IMR-90 (cell line): ENCODE data around the gene KCP.
A peak's percentile ranks its signal among the peaks of the same experiment; 100 is the strongest.

ENCODE experiments used
- CEBPB ChIP-seq: IDR thresholded peaks from 2 replicates; pipeline ENCODE4 v1.6.1; 2012; ENCODE audit warnings: low read depth, low read length, improper control_type of control experiment
- CHD1 ChIP-seq: IDR thresholded peaks from 2 replicates; pipeline ENCODE4 v1.6.1; 2012; ENCODE audit warnings: low read depth, low read length, improper control_type of control experiment
- FOS ChIP-seq: fragments of 150-350 bp; IDR thresholded peaks from 2 replicates; pipeline ENCODE4 v1.6.1; 2016; ENCODE audit warnings: low read depth, low read length
- MAFK ChIP-seq: IDR thresholded peaks from 2 replicates; pipeline ENCODE4 v1.6.1; 2012; ENCODE audit warnings: low read depth, low read length, improper control_type of control experiment
- MAZ ChIP-seq: IDR thresholded peaks from 2 replicates; pipeline ENCODE4 v1.6.1; 2012; ENCODE audit warnings: low read depth, mild to moderate bottlenecking, low read length, improper control_type of control experiment, moderate library complexity, borderline replicate concordance
- MXI1 ChIP-seq: IDR thresholded peaks from 2 replicates; pipeline ENCODE4 v1.6.1; 2012; ENCODE audit warnings: low read depth, mild to moderate bottlenecking, low read length, moderate library complexity, borderline replicate concordance
- POLR2A ChIP-seq: IDR thresholded peaks from 2 replicates; pipeline ENCODE4 v1.6.1; 2012; ENCODE audit warnings: mild to moderate bottlenecking, low read depth, low read length
- RAD21 ChIP-seq: IDR thresholded peaks from 2 replicates; pipeline ENCODE4 v1.6.1; 2012; ENCODE audit warnings: low read length, improper control_type of control experiment
- RCOR1 ChIP-seq: IDR thresholded peaks from 2 replicates; pipeline ENCODE4 v1.6.1; 2012; ENCODE audit warnings: mild to moderate bottlenecking, low read length, improper control_type of control experiment; ENCODE audit not compliant: insufficient replicate concordance
- RFX5 ChIP-seq: IDR thresholded peaks from 2 replicates; pipeline ENCODE4 v1.8.0; 2012; ENCODE audit warnings: low read depth, mild to moderate bottlenecking, low read length, moderate library complexity
- TF ChIP-seq, protein P1 (sequence below): conservative IDR thresholded peaks from 2 replicates; pipeline ENCODE4 v1.5.1; 2012; ENCODE audit warnings: mild to moderate bottlenecking, low read depth, low read length, improper control_type of control experiment
- TF ChIP-seq, protein P2 (sequence below): fragments of 150-350 bp; IDR thresholded peaks from 2 replicates; pipeline ENCODE4 v1.6.1; 2016; ENCODE audit warnings: low read depth, mild to moderate bottlenecking, low read length, moderate library complexity, borderline replicate concordance
- TF ChIP-seq, protein P3 (sequence below): fragments of 150-350 bp; IDR thresholded peaks from 2 replicates; pipeline ENCODE4 v1.6.1; 2017; ENCODE audit warnings: mild to moderate bottlenecking, antibody characterized with exemption, low read length, low read depth

GRCh38 chr7:128827248-128827958 is 83.1 kb downstream of the KCP start:
- TF ChIP-seq, protein P1, sequence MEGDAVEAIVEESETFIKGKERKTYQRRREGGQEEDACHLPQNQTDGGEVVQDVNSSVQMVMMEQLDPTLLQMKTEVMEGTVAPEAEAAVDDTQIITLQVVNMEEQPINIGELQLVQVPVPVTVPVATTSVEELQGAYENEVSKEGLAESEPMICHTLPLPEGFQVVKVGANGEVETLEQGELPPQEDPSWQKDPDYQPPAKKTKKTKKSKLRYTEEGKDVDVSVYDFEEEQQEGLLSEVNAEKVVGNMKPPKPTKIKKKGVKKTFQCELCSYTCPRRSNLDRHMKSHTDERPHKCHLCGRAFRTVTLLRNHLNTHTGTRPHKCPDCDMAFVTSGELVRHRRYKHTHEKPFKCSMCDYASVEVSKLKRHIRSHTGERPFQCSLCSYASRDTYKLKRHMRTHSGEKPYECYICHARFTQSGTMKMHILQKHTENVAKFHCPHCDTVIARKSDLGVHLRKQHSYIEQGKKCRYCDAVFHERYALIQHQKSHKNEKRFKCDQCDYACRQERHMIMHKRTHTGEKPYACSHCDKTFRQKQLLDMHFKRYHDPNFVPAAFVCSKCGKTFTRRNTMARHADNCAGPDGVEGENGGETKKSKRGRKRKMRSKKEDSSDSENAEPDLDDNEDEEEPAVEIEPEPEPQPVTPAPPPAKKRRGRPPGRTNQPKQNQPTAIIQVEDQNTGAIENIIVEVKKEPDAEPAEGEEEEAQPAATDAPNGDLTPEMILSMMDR: no peak
- 0 out of 2 replicates have a peak, but pooled peaks have one; percentile 12 for TF ChIP-seq RAD21
- TF ChIP-seq, protein P2, sequence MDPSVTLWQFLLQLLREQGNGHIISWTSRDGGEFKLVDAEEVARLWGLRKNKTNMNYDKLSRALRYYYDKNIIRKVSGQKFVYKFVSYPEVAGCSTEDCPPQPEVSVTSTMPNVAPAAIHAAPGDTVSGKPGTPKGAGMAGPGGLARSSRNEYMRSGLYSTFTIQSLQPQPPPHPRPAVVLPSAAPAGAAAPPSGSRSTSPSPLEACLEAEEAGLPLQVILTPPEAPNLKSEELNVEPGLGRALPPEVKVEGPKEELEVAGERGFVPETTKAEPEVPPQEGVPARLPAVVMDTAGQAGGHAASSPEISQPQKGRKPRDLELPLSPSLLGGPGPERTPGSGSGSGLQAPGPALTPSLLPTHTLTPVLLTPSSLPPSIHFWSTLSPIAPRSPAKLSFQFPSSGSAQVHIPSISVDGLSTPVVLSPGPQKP: no peak
- TF ChIP-seq FOS: peak; percentile 88
- TF ChIP-seq, protein P3, sequence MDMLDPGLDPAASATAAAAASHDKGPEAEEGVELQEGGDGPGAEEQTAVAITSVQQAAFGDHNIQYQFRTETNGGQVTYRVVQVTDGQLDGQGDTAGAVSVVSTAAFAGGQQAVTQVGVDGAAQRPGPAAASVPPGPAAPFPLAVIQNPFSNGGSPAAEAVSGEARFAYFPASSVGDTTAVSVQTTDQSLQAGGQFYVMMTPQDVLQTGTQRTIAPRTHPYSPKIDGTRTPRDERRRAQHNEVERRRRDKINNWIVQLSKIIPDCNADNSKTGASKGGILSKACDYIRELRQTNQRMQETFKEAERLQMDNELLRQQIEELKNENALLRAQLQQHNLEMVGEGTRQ: no peak
- TF ChIP-seq RFX5: no peak
- TF ChIP-seq RCOR1: peak; percentile 65
- no peak for TF ChIP-seq CHD1
- no peak for TF ChIP-seq POLR2A
- peak; percentile 18; the same call in 1 of the 2 replicates for TF ChIP-seq MAFK
- no peak for TF ChIP-seq CEBPB
- no peak for TF ChIP-seq MAZ
- TF ChIP-seq MXI1: no peak
